H9 (cell line): ENCODE data around the gene METTL23. TPM values are rescaled to one million over a fixed set of nuclear protein-coding genes. Genes with fewer than 3 reads are reported as not detected.
"Not testable (repeated sequence)": the region's sequence is repeated elsewhere in the genome, so short reads cannot be mapped to it uniquely, and the experiment has no call there.

Source experiments
- DNase-seq: peaks from one replicate; pipeline ENCODE4 v3.0.0-alpha.2; 2017
- H2AFZ ChIP-seq: one replicate; pipeline ENCODE4 v1.6.1; 2013; ENCODE audit warnings: mild to moderate bottlenecking, low read length, control low read depth, moderate library complexity
- H2AK5ac ChIP-seq: 2 replicates; pipeline ENCODE4 v1.6.1; 2013; ENCODE audit warnings: low read length, control low read depth, mixed read lengths; ENCODE audit not compliant: insufficient read length
- H2BK120ac ChIP-seq: one replicate; pipeline ENCODE4 v1.6.1; 2013; ENCODE audit warnings: low read depth, mild to moderate bottlenecking, low read length, control low read depth, inconsistent platforms; ENCODE audit not compliant: poor library complexity, severe bottlenecking
- H2BK12ac ChIP-seq: 2 replicates; pipeline ENCODE4 v1.6.1; 2013; ENCODE audit warnings: low read length, control low read depth, mixed read lengths, low read depth; ENCODE audit not compliant: insufficient read length
- H2BK15ac ChIP-seq: 2 replicates; pipeline ENCODE4 v1.6.1; 2013; ENCODE audit warnings: low read depth, low read length, control low read depth
- H2BK20ac ChIP-seq: one replicate; pipeline ENCODE4 v1.6.1; 2013; ENCODE audit warnings: low read depth, mild to moderate bottlenecking, low read length, control low read depth, inconsistent platforms; ENCODE audit not compliant: poor library complexity, severe bottlenecking
- H2BK5ac ChIP-seq: 2 replicates; pipeline ENCODE4 v1.6.1; 2013; ENCODE audit warnings: low read length, control low read depth, mixed read lengths; ENCODE audit not compliant: insufficient read length
- H3K14ac ChIP-seq: 2 replicates; pipeline ENCODE4 v1.6.1; 2013; ENCODE audit warnings: low read length, control low read depth; ENCODE audit not compliant: insufficient read depth
- H3K18ac ChIP-seq: 2 replicates; pipeline ENCODE4 v1.6.1; 2013; ENCODE audit warnings: low read depth, mild to moderate bottlenecking, mixed read lengths, low read length, control low read depth; ENCODE audit not compliant: insufficient read length
- H3K23ac ChIP-seq: 2 replicates; pipeline ENCODE4 v1.6.1; 2013; ENCODE audit warnings: low read length, control low read depth, mixed read lengths, low read depth; ENCODE audit not compliant: insufficient read length
- H3K23me2 ChIP-seq: 2 replicates; pipeline ENCODE4 v1.6.1; 2013; ENCODE audit warnings: low read depth, mild to moderate bottlenecking, mixed read lengths, low read length, control low read depth; ENCODE audit not compliant: insufficient read length, poor library complexity, severe bottlenecking
- H3K27ac ChIP-seq: 2 replicates; pipeline ENCODE4 v1.5.1; 2013; ENCODE audit warnings: low read length, control low read depth, mixed read lengths, low read depth; ENCODE audit not compliant: insufficient read length
- H3K27me3 ChIP-seq: 2 replicates; pipeline ENCODE4 v1.6.1; 2013; ENCODE audit warnings: low read length, control low read depth, inconsistent platforms; ENCODE audit not compliant: insufficient read depth
- H3K4ac ChIP-seq: 2 replicates; pipeline ENCODE4 v1.6.1; 2013; ENCODE audit warnings: low read depth, mild to moderate bottlenecking, control low read depth, inconsistent platforms, low read length, moderate library complexity
- H3K4me1 ChIP-seq: 2 replicates; pipeline ENCODE4 v1.6.1; 2013; ENCODE audit warnings: low read length, control low read depth, inconsistent platforms; ENCODE audit not compliant: insufficient read depth
- H3K4me2 ChIP-seq: 2 replicates; pipeline ENCODE4 v1.6.1; 2013; ENCODE audit warnings: low read length, control low read depth, mixed read lengths; ENCODE audit not compliant: insufficient read length, insufficient read depth
- H3K56ac ChIP-seq: 2 replicates; pipeline ENCODE4 v1.6.1; 2013; ENCODE audit warnings: low read depth, mild to moderate bottlenecking, mixed read lengths, low read length, control low read depth; ENCODE audit not compliant: insufficient read length
- H3K79me1 ChIP-seq: 2 replicates; pipeline ENCODE4 v1.6.1; 2013; ENCODE audit warnings: low read depth, mild to moderate bottlenecking, moderate library complexity, low read length, control low read depth, inconsistent platforms; ENCODE audit not compliant: insufficient read depth, poor library complexity, severe bottlenecking
- H3K79me2 ChIP-seq: 2 replicates; pipeline ENCODE4 v1.6.1; 2013; ENCODE audit warnings: low read length, control low read depth, inconsistent platforms; ENCODE audit not compliant: insufficient read depth
- H3K9ac ChIP-seq: 2 replicates; pipeline ENCODE4 v1.6.1; 2013; ENCODE audit warnings: low read length, control low read depth, mixed read lengths; ENCODE audit not compliant: insufficient read length; ENCODE audit errors: extremely low read depth
- H3K9me3 ChIP-seq: one replicate; pipeline ENCODE4 v1.6.1; 2013; ENCODE audit warnings: low read depth, low read length, inconsistent platforms; ENCODE audit not compliant: control insufficient read depth
- H3T11ph ChIP-seq: one replicate; pipeline ENCODE4 v1.6.1; 2013; ENCODE audit warnings: mild to moderate bottlenecking, low read length, control low read depth, inconsistent platforms
- H4K20me1 ChIP-seq: one replicate; pipeline ENCODE4 v1.6.1; 2013; ENCODE audit not compliant: control insufficient read depth, insufficient read length, insufficient read depth
- H4K5ac ChIP-seq: 2 replicates; pipeline ENCODE4 v1.6.1; 2013; ENCODE audit warnings: low read depth, mild to moderate bottlenecking, mixed read lengths, low read length, control low read depth; ENCODE audit not compliant: insufficient read length
- H4K8ac ChIP-seq: replicated peaks from 2 replicates; pipeline ENCODE4 v1.6.1; 2013; ENCODE audit warnings: low read length, control low read depth, mixed read lengths, low read depth; ENCODE audit not compliant: insufficient read length
- H4K91ac ChIP-seq: 2 replicates; pipeline ENCODE4 v1.6.1; 2013; ENCODE audit warnings: low read depth, mild to moderate bottlenecking, moderate library complexity, mixed read lengths, low read length, control low read depth; ENCODE audit not compliant: insufficient read length
- H3K27ac Mint-ChIP-seq, 3 experiments: 2 replicates in 2 of 3; 3 replicates in 1 of 3; pipeline ENCODE4 v1.8.0; 2020 to 2021; ENCODE audit warnings: mixed read lengths in 3 of 3, mild to moderate bottlenecking in 1 of 3, moderate library complexity in 1 of 3
- H3K27me3 Mint-ChIP-seq: 2 replicates; pipeline ENCODE4 v1.8.0; 2021; ENCODE audit warnings: low read depth, mild to moderate bottlenecking, moderate library complexity, mixed read lengths
- H3K36me3 Mint-ChIP-seq, 3 experiments: 2 replicates in 2 of 3; 3 replicates in 1 of 3; pipeline ENCODE4 v1.8.0; 2020 to 2021; ENCODE audit warnings: low read depth in 3 of 3, mixed read lengths in 3 of 3; ENCODE audit not compliant: insufficient read depth in 1 of 3
- H3K4me1 Mint-ChIP-seq, 2 experiments: 2 replicates each; pipeline ENCODE4 v1.8.0; 2020; ENCODE audit warnings: mixed read lengths in 2 of 2
- H3K4me3 Mint-ChIP-seq, 2 experiments: 2 replicates in 1 of 2; 3 replicates in 1 of 2; pipeline ENCODE4 v1.8.0; 2020 to 2021; ENCODE audit warnings: mild to moderate bottlenecking in 2 of 2, mixed read lengths in 2 of 2, moderate library complexity in 1 of 2
- H3K9me3 Mint-ChIP-seq, 2 experiments: 2 replicates in 1 of 2; 3 replicates in 1 of 2; pipeline ENCODE4 v1.8.0; 2020; ENCODE audit warnings: mild to moderate bottlenecking in 2 of 2, mixed read lengths in 2 of 2, moderate library complexity in 1 of 2
- WGBS: extraction: QIAGEN DNeasy Blood & Tissue Kit; methylation state at CpG from one replicate; pipeline ENCODE4 v1.1.7; 2013; ENCODE audit warnings: missing lambda C conversion rate, low lambda C conversion rate, mixed read lengths; ENCODE audit not compliant: insufficient read length; ENCODE audit errors: extremely low coverage; 5-methylcytosine and 5-hydroxymethylcytosine counted together
- total RNA-seq: library from RNA; stranded (reverse); gene quantifications from 2 replicates; pipeline ENCODE4 v1.2.1, GENCODE V29; 2021
- TF ChIP-seq, protein P1 (sequence below): fragments of 200-600 bp; sonication (generic); conservative IDR thresholded peaks from 3 replicates; pipeline ENCODE4 v1.8.0; 2021; ENCODE audit warnings: antibody characterized with exemption, mild to moderate bottlenecking

The METTL23 gene
- total RNA-seq, 1 experiment from 2014 or later, result 29.9 TPM

GRCh38 chr17:76744747-76745146, 18.1 kb downstream of the METTL23 start:
- Histone ChIP-seq H3K4me1 (no peaks in the 10 kb centered on the region), H3K23me2 (no peaks in the 10 kb centered on the region), H2BK20ac (no peak overlapping the region), H3K56ac (no peak overlapping the region), H2BK15ac (no peak overlapping the region), H3K23ac (no peak overlapping the region), H3K9ac (no peak overlapping the region), H4K20me1 (no peaks in the 10 kb centered on the region), H3K14ac (no peak overlapping the region), H2AK5ac (no peak overlapping the region), H4K5ac (no peak overlapping the region), H4K8ac (no peak overlapping the region), H2BK12ac (no peak overlapping the region), H3K27ac (no peak overlapping the region), H3K79me2 (no peaks in the 10 kb centered on the region), H4K91ac (no peak overlapping the region), H3K79me1 (no peaks in the 10 kb centered on the region), H3K4me2 (no peak overlapping the region), H3K18ac (no peak overlapping the region), H2AFZ (no peak overlapping the region), H3K9me3 (no peaks in the 10 kb centered on the region), H3K27me3 (no peaks in the 10 kb centered on the region), H2BK5ac (no peak overlapping the region), H3K4ac (no peak overlapping the region), H2BK120ac (no peak overlapping the region), H3T11ph (no peak overlapping the region)
- H3K27me3 Mint-ChIP-seq, result no peaks in the 10 kb centered on the region
- no peaks in the 10 kb centered on the region; a peak in 1 of 5 replicates for H3K9me3 Mint-ChIP-seq
- DNase-seq, result no peak
- no peak overlapping the region for H3K27ac Mint-ChIP-seq
- TF ChIP-seq, protein P1, sequence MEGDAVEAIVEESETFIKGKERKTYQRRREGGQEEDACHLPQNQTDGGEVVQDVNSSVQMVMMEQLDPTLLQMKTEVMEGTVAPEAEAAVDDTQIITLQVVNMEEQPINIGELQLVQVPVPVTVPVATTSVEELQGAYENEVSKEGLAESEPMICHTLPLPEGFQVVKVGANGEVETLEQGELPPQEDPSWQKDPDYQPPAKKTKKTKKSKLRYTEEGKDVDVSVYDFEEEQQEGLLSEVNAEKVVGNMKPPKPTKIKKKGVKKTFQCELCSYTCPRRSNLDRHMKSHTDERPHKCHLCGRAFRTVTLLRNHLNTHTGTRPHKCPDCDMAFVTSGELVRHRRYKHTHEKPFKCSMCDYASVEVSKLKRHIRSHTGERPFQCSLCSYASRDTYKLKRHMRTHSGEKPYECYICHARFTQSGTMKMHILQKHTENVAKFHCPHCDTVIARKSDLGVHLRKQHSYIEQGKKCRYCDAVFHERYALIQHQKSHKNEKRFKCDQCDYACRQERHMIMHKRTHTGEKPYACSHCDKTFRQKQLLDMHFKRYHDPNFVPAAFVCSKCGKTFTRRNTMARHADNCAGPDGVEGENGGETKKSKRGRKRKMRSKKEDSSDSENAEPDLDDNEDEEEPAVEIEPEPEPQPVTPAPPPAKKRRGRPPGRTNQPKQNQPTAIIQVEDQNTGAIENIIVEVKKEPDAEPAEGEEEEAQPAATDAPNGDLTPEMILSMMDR, result no peak
- WGBS, result no CpG with 5 or more reads among the region's 2 CpGs
- no peaks in the 10 kb centered on the region for H3K4me1 Mint-ChIP-seq
- peaks cover 23 to 54% (median 39%) of the 10 kb centered on the region in 3 experiments for H3K36me3 Mint-ChIP-seq
- no peak overlapping the region for H3K4me3 Mint-ChIP-seq

DNA sequence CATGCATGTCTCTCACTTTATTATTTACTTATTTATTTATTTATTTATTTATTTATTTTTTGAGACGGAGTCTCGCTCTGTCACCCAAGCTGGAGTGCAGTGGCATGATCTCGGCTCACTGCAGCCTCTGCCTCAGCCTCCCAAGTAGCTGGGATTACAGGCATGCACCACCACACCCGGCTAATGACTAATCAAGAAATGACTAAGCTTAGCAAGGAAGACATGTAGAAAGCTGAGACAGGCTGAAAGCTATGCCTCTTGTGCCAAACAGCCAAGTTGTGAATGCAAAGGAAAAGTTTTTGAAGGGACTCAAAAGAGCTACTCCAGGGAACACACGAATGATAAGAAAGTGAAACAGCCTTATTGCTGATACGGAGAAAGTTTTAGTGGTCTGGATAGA, 19.1 kb downstream of the METTL23 start:
- not testable (repeated sequence) for H3K4ac ChIP-seq, H2BK20ac ChIP-seq, H3K4me2 ChIP-seq, H2BK5ac ChIP-seq, H3K27ac Mint-ChIP-seq, H3K23me2 ChIP-seq, H3K56ac ChIP-seq, H3K4me1 ChIP-seq, H3K23ac ChIP-seq, DNase-seq, H3K9ac ChIP-seq, H3T11ph ChIP-seq, H4K20me1 ChIP-seq, H2BK12ac ChIP-seq, H3K4me3 Mint-ChIP-seq, H3K4me1 Mint-ChIP-seq, H3K79me1 ChIP-seq, H4K5ac ChIP-seq, H4K8ac ChIP-seq, H3K27ac ChIP-seq, H2BK120ac ChIP-seq, H3K18ac ChIP-seq, H3K9me3 Mint-ChIP-seq, H4K91ac ChIP-seq, H3K9me3 ChIP-seq, H2AK5ac ChIP-seq, H2BK15ac ChIP-seq, H2AFZ ChIP-seq, H3K27me3 ChIP-seq, H3K79me2 ChIP-seq, H3K14ac ChIP-seq, H3K27me3 Mint-ChIP-seq
- peaks cover 23 to 57% (median 39%) of the 10 kb centered on the region in 3 experiments for H3K36me3 Mint-ChIP-seq
- no CpG with 5 or more reads among the region's 6 CpGs for WGBS
